Keratinocyte (primary cell): ENCODE measurements around the gene DISC1. TPM values are rescaled to one million over a fixed set of nuclear protein-coding genes. Genes with fewer than 3 reads are reported as not detected.

ENCODE experiments used
- DNase-seq: peaks from one replicate; pipeline ENCODE4 v3.0.0-alpha.2; 2011; ENCODE audit warnings: low read depth, missing footprints, low spot score
- FAIRE-seq: peaks from 2 replicates; lab custom pipeline; 2011; peaks lifted over from hg19 to GRCh38; lab: Jason Lieb, UNC
- H2AFZ ChIP-seq: 2 replicates; pipeline ENCODE4 v1.6.0; 2012; ENCODE audit warnings: low read length, control low read depth, inconsistent platforms; ENCODE audit not compliant: control insufficient read depth
- H3K27ac ChIP-seq: 2 replicates; pipeline ENCODE4 v1.5.1; 2011; ENCODE audit warnings: low read length; ENCODE audit not compliant: control insufficient read depth, insufficient read depth
- H3K27me3 ChIP-seq: 3 replicates; pipeline ENCODE4 v1.6.0; 2011; ENCODE audit warnings: low read length; ENCODE audit not compliant: control insufficient read depth, insufficient read depth; ENCODE audit errors: extremely low read depth
- H3K36me3 ChIP-seq, 2 experiments: 2 replicates in 1 of 2; 3 replicates in 1 of 2; pipeline ENCODE4 v1.5.1; 2011; ENCODE audit warnings: low read length in 2 of 2, mild to moderate bottlenecking in 1 of 2; ENCODE audit not compliant: control insufficient read depth in 2 of 2, insufficient read depth in 2 of 2; ENCODE audit errors: extremely low read depth in 1 of 2
- H3K4me1 ChIP-seq: 3 replicates; pipeline ENCODE4 v1.5.1; 2011; ENCODE audit warnings: low read length; ENCODE audit not compliant: control insufficient read depth, insufficient read depth; ENCODE audit errors: extremely low read depth
- H3K4me2 ChIP-seq: 3 replicates; pipeline ENCODE4 v1.6.0; 2011; ENCODE audit warnings: low read depth, low read length; ENCODE audit not compliant: control insufficient read depth, insufficient read depth; ENCODE audit errors: extremely low read depth
- H3K4me3 ChIP-seq, 3 experiments: fragments of 200-600 bp in 1 of 3; sonication (generic) in 1 of 3; 2 replicates in 2 of 3; 3 replicates in 1 of 3; pipeline ENCODE4 v1.5.1; 2011 to 2016; ENCODE audit warnings: low read length in 3 of 3, mild to moderate bottlenecking in 3 of 3, control low read depth in 2 of 3, inconsistent platforms in 1 of 3, low read depth in 1 of 3, mixed read lengths in 1 of 3, mixed run types in 1 of 3, moderate library complexity in 1 of 3; ENCODE audit not compliant: control insufficient read depth in 2 of 3, insufficient read depth in 2 of 3; ENCODE audit errors: extremely low read depth in 1 of 3
- H3K79me2 ChIP-seq: 2 replicates; pipeline ENCODE4 v1.6.0; 2012; ENCODE audit warnings: low read length; ENCODE audit not compliant: control insufficient read depth, insufficient read depth
- H3K9ac ChIP-seq: 3 replicates; pipeline ENCODE4 v1.6.0; 2011; ENCODE audit warnings: low read length; ENCODE audit not compliant: control insufficient read depth, insufficient read depth; ENCODE audit errors: extremely low read depth
- H3K9me1 ChIP-seq: 3 replicates; pipeline ENCODE4 v1.6.0; 2011; ENCODE audit warnings: low read length; ENCODE audit not compliant: control insufficient read depth, insufficient read depth; ENCODE audit errors: extremely low read depth
- H3K9me3 ChIP-seq: 2 replicates; pipeline ENCODE4 v1.5.1; 2012; ENCODE audit warnings: low read depth, low read length; ENCODE audit not compliant: control insufficient read depth
- H4K20me1 ChIP-seq: 3 replicates; pipeline ENCODE4 v1.6.0; 2011; ENCODE audit warnings: low read length; ENCODE audit not compliant: control insufficient read depth, insufficient read depth; ENCODE audit errors: extremely low read depth
- CTCF ChIP-seq, 3 experiments: IDR thresholded peaks in 1 of 3; conservative IDR thresholded peaks in 1 of 3; optimal IDR thresholded peaks in 1 of 3; 2 replicates in 2 of 3; 3 replicates in 1 of 3; pipeline versions ENCODE3 to v1.5.1; 2011; ENCODE audit warnings: low read length in 3 of 3, mild to moderate bottlenecking in 3 of 3, moderate library complexity in 2 of 3, control low read depth in 1 of 3, inconsistent platforms in 1 of 3; ENCODE audit not compliant: insufficient read depth in 2 of 3; ENCODE audit errors: extremely low read depth in 1 of 3
- EZH2 ChIP-seq: IDR thresholded peaks from one replicate; pipeline ENCODE4 v1.6.1; 2012; ENCODE audit warnings: inconsistent platforms, mild to moderate bottlenecking, low read length, moderate library complexity
- dilution Hi-C: fragments of 300-500 bp; cut with MboI; formaldehyde crosslinking; loops from one replicate; pipeline ENCODE4 v1.7.0; 2020; ENCODE audit warnings: low sequenced_read_pairs; ENCODE audit not compliant: extremely low pct_ligation_motif_present
- polyA plus RNA-seq, 5 experiments: library from polyadenylated mRNA; depleted of rRNA in 3 of 5; stranded (reverse) in 3 of 5; stranded (forward) in 1 of 5; unstranded in 1 of 5; fragments of >200 nt; gene quantifications; 1 replicate in 1 of 5; 2 replicates in 3 of 5; 3 replicates in 1 of 5; pipeline versions ENCODE4 v1.2.1 to v1.2.3, GENCODE V29; 2011 to 2012; ENCODE audit warnings: missing spikeins in 2 of 5, low read depth in 1 of 5, low replicate concordance in 1 of 5

DISC1 gene
- polyA plus RNA-seq, 1 donor (not counting 4 experiments of a cell fraction or from before 2014, with no cell fraction given), result 0.47 TPM

GRCh38 chr1:232045139-232045994 is 418.8 kb downstream of the DISC1 start:
- H3K4me2 ChIP-seq, result no peak overlapping the region
- no peaks in the 10 kb centered on the region for H3K79me2 ChIP-seq
- H3K9me1 ChIP-seq, result no peaks in the 10 kb centered on the region
- H3K9ac ChIP-seq, result no peak overlapping the region
- no peak overlapping the region for H3K4me3 ChIP-seq
- H2AFZ ChIP-seq, result no peak overlapping the region
- no peak for DNase-seq
- no peaks in the 10 kb centered on the region for H3K9me3 ChIP-seq
- H4K20me1 ChIP-seq, result no peaks in the 10 kb centered on the region
- FAIRE-seq, result peak; percentile 79
- dilution Hi-C loops, result no loop called here
- H3K27me3 ChIP-seq, result no peaks in the 10 kb centered on the region
- peaks cover 12% of the 10 kb centered on the region for H3K4me1 ChIP-seq
- no peaks in the 10 kb centered on the region for H3K36me3 ChIP-seq
- no peak for TF ChIP-seq CTCF (optimal IDR thresholded peaks at IDR 0.05 in 1 of 3, IDR thresholded peaks at IDR 0.05 in 1 of 3, conservative IDR thresholded peaks at IDR 0.05 in 1 of 3; ENCODE audit: extremely low read depth in 1 of 3, insufficient read depth in 2 of 3, low read length in 3 of 3)
- no peak for TF ChIP-seq EZH2
- no peak overlapping the region for H3K27ac ChIP-seq

- no peaks in the 10 kb centered on the region for H3K9me1 ChIP-seq
- no peaks in the 10 kb centered on the region for H3K36me3 ChIP-seq
- no peak overlapping the region for H3K4me2 ChIP-seq
- H3K27me3 ChIP-seq, result no peaks in the 10 kb centered on the region
- no peaks in the 10 kb centered on the region for H3K9me3 ChIP-seq
- no peak for TF ChIP-seq CTCF (optimal IDR thresholded peaks at IDR 0.05 in 1 of 3, IDR thresholded peaks at IDR 0.05 in 1 of 3, conservative IDR thresholded peaks at IDR 0.05 in 1 of 3; ENCODE audit: extremely low read depth in 1 of 3, insufficient read depth in 2 of 3, low read length in 3 of 3)
- TF ChIP-seq EZH2, result no peak
- dilution Hi-C loops, result no loop called here
- peaks cover 12% of the 10 kb centered on the region for H3K4me1 ChIP-seq
- no peak overlapping the region for H3K9ac ChIP-seq
- no peak overlapping the region for H3K27ac ChIP-seq
- H4K20me1 ChIP-seq, result no peaks in the 10 kb centered on the region
- no peak overlapping the region for H3K4me3 ChIP-seq
- no peak overlapping the region for H2AFZ ChIP-seq
- H3K79me2 ChIP-seq, result no peaks in the 10 kb centered on the region
- FAIRE-seq (peak; percentile 9), DNase-seq (no peak)
Observed at GRCh38 chr1:232046451-232047306, 420.1 kb downstream of the DISC1 start.
